ENCODE data around the gene PALD1.

The PALD1 gene

GRCh38 chr10:70507966-70508365, 29.4 kb downstream of the PALD1 start:
- no peak for DNase-seq (ENCODE audit: low read depth)
- TF ChIP-seq CTCF (IDR thresholded peaks at IDR 0.05; ENCODE audit: control insufficient read depth, extremely low read depth, insufficient read depth), result no peak
- H3K4me3 ChIP-seq (ENCODE audit: low read depth, low read length), result no peak overlapping the region

DNA sequence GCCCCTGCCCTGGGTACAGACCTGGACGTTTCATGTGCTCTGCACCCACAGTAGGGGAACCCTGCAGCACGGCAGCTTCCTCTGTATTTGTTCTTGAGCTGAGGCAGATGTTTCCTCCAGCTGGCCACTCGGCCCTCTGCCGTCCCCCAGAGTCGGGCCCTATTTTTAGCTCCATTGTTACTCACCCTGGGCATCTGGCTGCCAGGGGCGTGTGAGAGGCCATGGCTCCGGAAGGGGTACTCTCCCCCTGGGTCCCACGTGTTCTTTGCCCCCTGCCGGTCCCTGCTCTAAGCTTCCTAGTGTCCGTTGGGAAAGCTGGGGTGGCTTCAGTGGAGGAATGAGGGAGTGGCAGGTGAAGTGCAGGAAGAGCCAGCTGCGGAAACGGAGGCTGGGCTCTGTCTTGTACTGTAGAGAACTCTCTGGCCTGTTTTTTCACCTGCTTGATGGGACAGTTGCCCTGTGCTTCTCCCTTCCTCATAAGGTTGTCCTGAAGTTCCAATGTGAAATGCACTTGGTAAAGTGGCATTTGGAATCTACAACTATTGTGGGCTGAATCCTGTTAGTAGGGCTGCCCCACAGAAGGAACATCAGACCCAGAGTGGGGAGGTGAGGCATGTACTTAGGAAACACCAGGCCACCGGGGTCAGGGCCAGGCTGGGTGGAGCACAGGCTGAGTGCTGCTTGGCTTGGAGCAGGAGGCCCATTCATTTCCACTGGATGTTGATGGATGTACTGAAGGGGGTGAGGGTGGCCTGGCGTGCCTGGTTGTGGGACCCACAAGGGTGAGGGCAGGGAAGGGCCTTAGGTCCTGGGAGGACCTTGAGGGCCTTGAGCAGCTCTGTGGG, 30.6 kb downstream of the PALD1 start:
- no peak for TF ChIP-seq CTCF (IDR thresholded peaks at IDR 0.05; ENCODE audit: control insufficient read depth, extremely low read depth, insufficient read depth)
- H3K4me3 ChIP-seq (ENCODE audit: low read depth, low read length), result no peak overlapping the region
- no peak for DNase-seq (ENCODE audit: low read depth)

GRCh38 chr10:70509757-70510147, 31.2 kb downstream of the PALD1 start:
- H3K4me3 ChIP-seq (ENCODE audit: low read depth, low read length), result no peak overlapping the region
- TF ChIP-seq CTCF (IDR thresholded peaks at IDR 0.05; ENCODE audit: control insufficient read depth, extremely low read depth, insufficient read depth), result no peak
- no peak for DNase-seq (ENCODE audit: low read depth)

DNA sequence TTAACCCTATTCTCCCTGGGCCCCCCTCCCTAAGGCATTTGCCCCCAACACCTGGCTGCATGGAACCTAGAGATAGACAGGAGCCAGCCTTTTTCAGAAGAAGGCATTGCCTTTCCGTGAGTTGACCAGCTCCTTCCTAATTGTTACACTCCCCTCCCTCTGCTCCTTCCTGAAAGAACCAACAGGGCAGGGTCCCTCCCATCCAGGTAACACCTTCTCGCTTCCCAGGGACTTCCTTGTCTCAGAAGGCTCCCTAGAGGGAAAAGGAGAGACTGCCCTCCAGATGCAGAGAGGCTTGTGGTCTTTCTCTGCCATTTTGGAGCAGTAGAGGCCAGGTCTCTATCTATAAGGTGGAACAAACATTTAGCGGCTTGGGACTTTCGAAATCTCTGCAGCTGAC, 31.9 kb downstream of the PALD1 start:
- DNase-seq (ENCODE audit: low read depth), result no peak
- no peak for TF ChIP-seq CTCF (IDR thresholded peaks at IDR 0.05; ENCODE audit: control insufficient read depth, extremely low read depth, insufficient read depth)
- H3K4me3 ChIP-seq (ENCODE audit: low read depth, low read length), result no peak overlapping the region

DNA sequence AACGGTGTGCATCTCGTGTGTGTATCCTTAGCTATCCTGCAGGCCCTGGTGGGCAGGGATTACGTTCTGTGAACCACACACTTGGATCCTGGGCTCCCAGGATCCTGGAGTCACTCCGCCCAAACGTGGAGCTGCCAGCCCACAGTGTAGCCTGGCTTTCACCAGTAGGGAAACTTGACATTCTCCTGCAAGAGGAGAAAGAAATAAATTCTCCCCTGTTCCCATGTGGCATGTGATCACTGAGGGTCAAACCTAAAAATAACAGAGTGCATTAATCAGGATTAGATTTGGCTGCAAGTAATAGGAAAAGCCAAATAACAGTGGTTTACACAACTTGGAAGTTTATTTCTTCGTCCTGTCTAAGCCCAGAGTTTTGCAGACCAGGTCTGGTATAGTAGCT, 32.3 kb downstream of the PALD1 start:
- no peak overlapping the region for H3K4me3 ChIP-seq (ENCODE audit: low read depth, low read length)
- no peak for TF ChIP-seq CTCF (IDR thresholded peaks at IDR 0.05; ENCODE audit: control insufficient read depth, extremely low read depth, insufficient read depth)
- no peak for DNase-seq (ENCODE audit: low read depth)

GRCh38 chr10:70512149-70512639, 33.6 kb downstream of the PALD1 start:
- no peak for DNase-seq (ENCODE audit: low read depth)
- H3K4me3 ChIP-seq (ENCODE audit: low read depth, low read length), result no peak overlapping the region
- TF ChIP-seq CTCF (IDR thresholded peaks at IDR 0.05; ENCODE audit: control insufficient read depth, extremely low read depth, insufficient read depth), result no peak
